Astrocyte (in vitro differentiated cells and primary cell): ENCODE measurements around the gene SEC31B. TPM values are rescaled to one million over a fixed set of nuclear protein-coding genes. Genes with fewer than 3 reads are reported as not detected.

Source experiments
- DNase-seq: peaks from one replicate; pipeline ENCODE4 v3.0.0-alpha.2; 2010; ENCODE audit warnings: low read depth
- FAIRE-seq: peaks from 2 replicates; lab custom pipeline; 2011; peaks lifted over from hg19 to GRCh38; lab: Jason Lieb, UNC
- H2AFZ ChIP-seq: 2 replicates; pipeline ENCODE4 v1.6.0; 2012; ENCODE audit warnings: low read depth, low read length, inconsistent platforms
- H3K27ac ChIP-seq: 2 replicates; pipeline ENCODE4 v1.5.1; 2011; ENCODE audit warnings: low read depth, low read length, inconsistent platforms
- H3K27me3 ChIP-seq: 2 replicates; pipeline ENCODE4 v1.6.0; 2011; ENCODE audit warnings: low read length, inconsistent platforms; ENCODE audit not compliant: insufficient read depth
- H3K36me3 ChIP-seq: 2 replicates; pipeline ENCODE4 v1.5.1; 2011; ENCODE audit warnings: low read length, inconsistent platforms; ENCODE audit not compliant: insufficient read depth
- H3K4me1 ChIP-seq: 2 replicates; pipeline ENCODE4 v1.5.1; 2011; ENCODE audit warnings: low read length, inconsistent platforms; ENCODE audit not compliant: insufficient read depth
- H3K4me2 ChIP-seq: 2 replicates; pipeline ENCODE4 v1.6.0; 2012; ENCODE audit warnings: low read length, inconsistent platforms
- H3K4me3 ChIP-seq: 2 replicates; pipeline ENCODE4 v1.5.1; 2011; ENCODE audit warnings: low read depth, mild to moderate bottlenecking, low read length, inconsistent platforms; ENCODE audit not compliant: insufficient read depth
- H3K79me2 ChIP-seq: 2 replicates; pipeline ENCODE4 v1.6.0; 2012; ENCODE audit warnings: mild to moderate bottlenecking, low read length, inconsistent platforms; ENCODE audit not compliant: insufficient read depth
- H3K9ac ChIP-seq: 2 replicates; pipeline ENCODE4 v1.6.0; 2012; ENCODE audit warnings: mild to moderate bottlenecking, low read length, inconsistent platforms
- H3K9me3 ChIP-seq: 2 replicates; pipeline ENCODE4 v1.5.1; 2012; ENCODE audit warnings: low read depth, mild to moderate bottlenecking, low read length, inconsistent platforms; ENCODE audit not compliant: insufficient read depth
- H4K20me1 ChIP-seq: 2 replicates; pipeline ENCODE4 v1.6.0; 2012; ENCODE audit warnings: low read length, inconsistent platforms; ENCODE audit not compliant: insufficient read depth
- H3K27ac Mint-ChIP-seq: one replicate; pipeline ENCODE4 v1.8.0; 2021; ENCODE audit warnings: mild to moderate bottlenecking, mixed read lengths; ENCODE audit not compliant: unreplicated experiment
- H3K27me3 Mint-ChIP-seq: one replicate; pipeline ENCODE4 v1.8.0; 2021; ENCODE audit warnings: low read depth, mixed read lengths; ENCODE audit not compliant: unreplicated experiment
- H3K36me3 Mint-ChIP-seq: one replicate; pipeline ENCODE4 v1.8.0; 2021; ENCODE audit warnings: low read depth, mixed read lengths; ENCODE audit not compliant: unreplicated experiment
- H3K4me1 Mint-ChIP-seq: one replicate; pipeline ENCODE4 v1.8.0; 2021; ENCODE audit warnings: low read depth, mixed read lengths; ENCODE audit not compliant: unreplicated experiment
- H3K4me3 Mint-ChIP-seq: one replicate; pipeline ENCODE4 v1.8.0; 2021; ENCODE audit warnings: mild to moderate bottlenecking, moderate library complexity, mixed read lengths; ENCODE audit not compliant: unreplicated experiment
- H3K9me3 Mint-ChIP-seq: one replicate; pipeline ENCODE4 v1.8.0; 2021; ENCODE audit warnings: mild to moderate bottlenecking, mixed read lengths; ENCODE audit not compliant: unreplicated experiment
- EZH2 ChIP-seq: IDR thresholded peaks from 2 replicates; pipeline ENCODE4 v1.6.1; 2012; ENCODE audit warnings: mild to moderate bottlenecking, low read length, inconsistent platforms; ENCODE audit not compliant: insufficient read depth
- total RNA-seq: library from RNA; stranded (reverse); gene quantifications from 2 replicates; pipeline ENCODE4 v1.2.1, GENCODE V29; 2021
- TF ChIP-seq, protein P1 (sequence below): IDR thresholded peaks from 2 replicates; pipeline ENCODE4 v1.5.1; 2011; ENCODE audit warnings: low read depth, mild to moderate bottlenecking, inconsistent platforms, low read length, moderate library complexity; ENCODE audit not compliant: insufficient read depth

SEC31B gene
- total RNA-seq, 1 donor from 2014 or later, result 7.8 TPM

DNA sequence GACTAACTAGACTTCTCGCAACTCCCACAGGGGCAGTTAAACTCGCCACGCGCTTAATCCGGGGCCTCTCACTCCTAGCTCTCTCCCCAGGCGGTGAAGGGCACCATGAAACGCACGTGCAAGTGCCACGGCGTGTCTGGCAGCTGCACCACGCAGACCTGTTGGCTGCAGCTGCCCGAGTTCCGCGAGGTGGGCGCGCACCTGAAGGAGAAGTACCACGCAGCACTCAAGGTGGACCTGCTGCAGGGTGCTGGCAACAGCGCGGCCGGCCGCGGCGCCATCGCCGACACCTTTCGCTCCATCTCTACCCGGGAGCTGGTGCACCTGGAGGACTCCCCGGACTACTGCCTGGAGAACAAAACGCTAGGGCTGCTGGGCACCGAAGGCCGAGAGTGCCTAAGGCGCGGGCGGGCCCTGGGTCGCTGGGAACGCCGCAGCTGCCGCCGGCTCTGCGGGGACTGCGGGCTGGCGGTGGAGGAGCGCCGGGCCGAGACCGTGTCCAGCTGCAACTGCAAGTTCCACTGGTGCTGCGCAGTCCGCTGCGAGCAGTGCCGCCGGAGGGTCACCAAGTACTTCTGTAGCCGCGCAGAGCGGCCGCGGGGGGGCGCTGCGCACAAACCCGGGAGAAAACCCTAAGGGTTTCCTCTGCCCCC is 37.4 kb downstream of the SEC31B start:
- Histone ChIP-seq H3K4me3 (peak overlapping the region; percentile 57), H3K27me3 (peaks cover 47% of the 10 kb centered on the region), H3K36me3 (no peaks in the 10 kb centered on the region), H3K27ac (no peak overlapping the region), H3K9me3 (no peaks in the 10 kb centered on the region), H3K4me2 (peak overlapping the region; percentile 91), H3K9ac (no peak overlapping the region), H2AFZ (peak overlapping the region; percentile 61), H4K20me1 (no peaks in the 10 kb centered on the region), H3K79me2 (no peaks in the 10 kb centered on the region), H3K4me1 (peaks cover 9% of the 10 kb centered on the region)
- peak; percentile 48 for DNase-seq
- Mint-ChIP-seq H3K27me3 (peaks cover 87% of the 10 kb centered on the region), H3K27ac (no peak overlapping the region), H3K4me3 (peak overlapping the region; percentile 45), H3K9me3 (no peaks in the 10 kb centered on the region), H3K4me1 (no peaks in the 10 kb centered on the region), H3K36me3 (peaks cover 16% of the 10 kb centered on the region)
- FAIRE-seq, result no peak
- TF ChIP-seq EZH2, result peak; percentile 56
- TF ChIP-seq, protein P1, sequence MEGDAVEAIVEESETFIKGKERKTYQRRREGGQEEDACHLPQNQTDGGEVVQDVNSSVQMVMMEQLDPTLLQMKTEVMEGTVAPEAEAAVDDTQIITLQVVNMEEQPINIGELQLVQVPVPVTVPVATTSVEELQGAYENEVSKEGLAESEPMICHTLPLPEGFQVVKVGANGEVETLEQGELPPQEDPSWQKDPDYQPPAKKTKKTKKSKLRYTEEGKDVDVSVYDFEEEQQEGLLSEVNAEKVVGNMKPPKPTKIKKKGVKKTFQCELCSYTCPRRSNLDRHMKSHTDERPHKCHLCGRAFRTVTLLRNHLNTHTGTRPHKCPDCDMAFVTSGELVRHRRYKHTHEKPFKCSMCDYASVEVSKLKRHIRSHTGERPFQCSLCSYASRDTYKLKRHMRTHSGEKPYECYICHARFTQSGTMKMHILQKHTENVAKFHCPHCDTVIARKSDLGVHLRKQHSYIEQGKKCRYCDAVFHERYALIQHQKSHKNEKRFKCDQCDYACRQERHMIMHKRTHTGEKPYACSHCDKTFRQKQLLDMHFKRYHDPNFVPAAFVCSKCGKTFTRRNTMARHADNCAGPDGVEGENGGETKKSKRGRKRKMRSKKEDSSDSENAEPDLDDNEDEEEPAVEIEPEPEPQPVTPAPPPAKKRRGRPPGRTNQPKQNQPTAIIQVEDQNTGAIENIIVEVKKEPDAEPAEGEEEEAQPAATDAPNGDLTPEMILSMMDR, result peak; percentile 69

DNA sequence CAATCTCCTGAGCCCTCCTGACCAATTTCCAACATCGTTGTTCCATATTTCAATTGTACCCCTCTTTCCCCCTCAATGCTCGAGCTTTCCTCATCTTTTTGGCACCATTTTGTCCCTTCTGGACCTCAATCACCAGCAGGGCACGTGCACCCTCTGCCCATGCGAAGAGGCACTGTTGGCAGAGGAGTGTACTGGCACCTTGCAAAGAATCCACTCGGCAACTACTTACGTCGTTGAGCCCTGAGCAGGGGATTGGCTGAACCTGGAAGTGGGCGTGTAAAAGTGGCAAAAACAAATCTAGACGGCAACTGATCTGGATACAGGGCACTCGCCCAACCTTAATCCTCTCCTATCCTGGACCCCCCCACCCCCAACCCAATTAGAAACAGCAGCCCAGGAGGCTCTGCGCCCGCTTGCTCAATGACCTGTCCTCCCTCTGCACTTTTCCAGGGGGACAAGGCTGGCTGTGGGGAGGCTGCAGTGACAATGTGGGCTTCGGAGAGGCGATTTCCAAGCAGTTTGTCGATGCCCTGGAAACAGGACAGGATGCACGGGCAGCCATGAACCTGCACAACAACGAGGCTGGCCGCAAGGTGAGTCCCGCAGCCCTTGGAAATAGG is 38.1 kb downstream of the SEC31B start:
- Mint-ChIP-seq H3K4me3 (peak overlapping the region; percentile 45), H3K27ac (no peak overlapping the region), H3K4me1 (no peaks in the 10 kb centered on the region), H3K27me3 (peaks cover 80% of the 10 kb centered on the region), H3K36me3 (peaks cover 10% of the 10 kb centered on the region), H3K9me3 (no peaks in the 10 kb centered on the region)
- H3K4me3 ChIP-seq, result peak overlapping the region; percentile 57
- H3K79me2 ChIP-seq, result no peaks in the 10 kb centered on the region
- H3K27ac ChIP-seq, result no peak overlapping the region
- no peaks in the 10 kb centered on the region for H4K20me1 ChIP-seq
- FAIRE-seq (peak; percentile 78), DNase-seq (peak; percentile 62)
- no peak overlapping the region for H3K9ac ChIP-seq
- peaks cover 9% of the 10 kb centered on the region for H3K4me1 ChIP-seq
- no peaks in the 10 kb centered on the region for H3K36me3 ChIP-seq
- H3K4me2 ChIP-seq, result peak overlapping the region; percentile 91
- peak overlapping the region; percentile 61 for H2AFZ ChIP-seq
- TF ChIP-seq EZH2, result no peak
- TF ChIP-seq, protein P1, result no peak
- H3K9me3 ChIP-seq, result no peaks in the 10 kb centered on the region
- H3K27me3 ChIP-seq, result peaks cover 45% of the 10 kb centered on the region

DNA sequence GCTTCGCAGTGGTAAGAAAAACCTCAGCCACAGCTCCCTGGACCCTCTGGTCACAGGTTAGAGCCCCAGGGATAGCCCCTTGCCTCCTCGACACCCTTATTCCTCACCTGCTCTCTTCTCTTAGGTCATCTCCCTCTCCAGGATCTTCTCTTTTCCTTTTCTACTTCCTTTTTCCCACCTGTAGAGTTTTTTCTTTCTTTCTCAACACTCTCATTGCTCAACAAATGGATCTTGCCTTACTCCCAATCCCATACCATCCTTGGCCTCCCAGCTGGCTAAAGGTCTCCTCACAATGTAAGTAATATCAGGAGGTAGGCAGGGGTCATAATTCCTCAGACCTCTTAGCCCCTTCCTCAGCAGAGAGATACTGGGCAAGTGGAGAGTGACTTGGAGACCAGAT is 39.7 kb downstream of the SEC31B start:
- Histone ChIP-seq H3K36me3 (no peaks in the 10 kb centered on the region), H3K9me3 (no peaks in the 10 kb centered on the region), H3K4me3 (no peak overlapping the region), H4K20me1 (no peaks in the 10 kb centered on the region), H3K27ac (no peak overlapping the region), H3K4me1 (peaks cover 9% of the 10 kb centered on the region), H2AFZ (no peak overlapping the region), H3K9ac (no peak overlapping the region), H3K79me2 (no peaks in the 10 kb centered on the region), H3K27me3 (peaks cover 45% of the 10 kb centered on the region), H3K4me2 (no peak overlapping the region)
- FAIRE-seq, result no peak
- Mint-ChIP-seq H3K9me3 (no peaks in the 10 kb centered on the region), H3K36me3 (peaks cover 2% of the 10 kb centered on the region), H3K4me1 (no peaks in the 10 kb centered on the region), H3K4me3 (no peak overlapping the region), H3K27ac (no peak overlapping the region), H3K27me3 (peaks cover 65% of the 10 kb centered on the region)
- TF ChIP-seq, protein P1, result no peak
- no peak for TF ChIP-seq EZH2
- DNase-seq, result no peak
